EL (cell line): ENCODE measurements around the gene TIMM17A.

ENCODE experiments used
- DNase-seq: peaks from one replicate; pipeline ENCODE4 v3.0.0-alpha.2; 2016

TIMM17A gene

GRCh38 chr1:201955009-201955728, at the start of gene TIMM17A:
Gene TIMM17A (plus strand): TSS chr1:201955503. CDS start chr1:201955527, 24 bp downstream.
- DNase-seq: peak; percentile 99

- DNase-seq: no peak
Observed at GRCh38 chr1:201906336-201906735, 49.0 kb upstream of the TIMM17A start.

GRCh38 chr1:201907621-201908020, 47.7 kb upstream of the TIMM17A start:
- no peak for DNase-seq

- DNase-seq: no peak
Observed at GRCh38 chr1:201911826-201912571, 43.3 kb upstream of the TIMM17A start.

GRCh38 chr1:201912832-201913231, 42.5 kb upstream of the TIMM17A start:
- peak; percentile 29 for DNase-seq

GRCh38 chr1:201914456-201915235, 40.7 kb upstream of the TIMM17A start:
- no peak for DNase-seq

GRCh38 chr1:201916649-201917249, 38.6 kb upstream of the TIMM17A start:
- peak; percentile 95 for DNase-seq

GRCh38 chr1:201917362-201918033, 37.8 kb upstream of the TIMM17A start:
- peak; percentile 90 for DNase-seq

GRCh38 chr1:201918343-201918742, 37.0 kb upstream of the TIMM17A start:
- no peak for DNase-seq

GRCh38 chr1:201921952-201922558, 33.2 kb upstream of the TIMM17A start:
- DNase-seq: no peak

GRCh38 chr1:201925301-201925567, 30.1 kb upstream of the TIMM17A start:
- no peak for DNase-seq

GRCh38 chr1:201925981-201926645, 29.2 kb upstream of the TIMM17A start:
- no peak for DNase-seq

- DNase-seq: no peak
Observed at GRCh38 chr1:201928266-201928665, 27.0 kb upstream of the TIMM17A start.

GRCh38 chr1:201930137-201930536, 25.2 kb upstream of the TIMM17A start:
- no peak for DNase-seq

GRCh38 chr1:201930803-201931202, 24.5 kb upstream of the TIMM17A start:
- no peak for DNase-seq

- peak; percentile 72 for DNase-seq
Observed at GRCh38 chr1:201933840-201934430, 21.4 kb upstream of the TIMM17A start.

GRCh38 chr1:201937624-201938213, 17.6 kb upstream of the TIMM17A start:
- DNase-seq: peak; percentile 81

- DNase-seq: no peak
Observed at GRCh38 chr1:201938440-201939035, 16.8 kb upstream of the TIMM17A start.

GRCh38 chr1:201939148-201939547, 16.2 kb upstream of the TIMM17A start:
- no peak for DNase-seq

GRCh38 chr1:201939574-201939973, 15.7 kb upstream of the TIMM17A start:
- no peak for DNase-seq
